Skeletal muscle tissue (tissue), 4 donors: ENCODE measurements around the gene UBR1. TPM values are rescaled to one million over a fixed set of nuclear protein-coding genes. Genes with fewer than 3 reads are reported as not detected.

ENCODE experiments used
- H3K27ac ChIP-seq: one replicate; pipeline ENCODE4 v1.7.0; 2013; ENCODE audit warnings: mild to moderate bottlenecking, low read depth, low read length, inconsistent platforms
- H3K27me3 ChIP-seq, 3 donors: one replicate each; pipeline ENCODE4 v1.7.0; 2013; ENCODE audit warnings: low read length in 3 of 3; ENCODE audit not compliant: control insufficient read depth in 3 of 3, insufficient read depth in 3 of 3
- H3K36me3 ChIP-seq, 3 donors: one replicate each; pipeline ENCODE4 v1.7.0; 2013; ENCODE audit warnings: low read length in 3 of 3; ENCODE audit not compliant: control insufficient read depth in 3 of 3, insufficient read depth in 3 of 3
- H3K4me1 ChIP-seq, 3 donors: one replicate each; pipeline ENCODE4 v1.7.0; 2013; ENCODE audit warnings: low read length in 3 of 3, mild to moderate bottlenecking in 3 of 3; ENCODE audit not compliant: control insufficient read depth in 3 of 3, insufficient read depth in 3 of 3
- H3K4me3 ChIP-seq, 3 donors: one replicate each; pipeline ENCODE4 v1.7.0; 2013; ENCODE audit warnings: low read length in 3 of 3
- H3K9ac ChIP-seq, 3 donors: one replicate each; pipeline ENCODE4 v1.7.0; 2013; ENCODE audit warnings: low read length in 3 of 3, mild to moderate bottlenecking in 3 of 3, moderate library complexity in 2 of 3, low read depth in 1 of 3
- H3K9me3 ChIP-seq, 3 donors: one replicate each; pipeline ENCODE4 v1.7.0; 2013; ENCODE audit warnings: low read length in 3 of 3; ENCODE audit not compliant: control insufficient read depth in 3 of 3
- total RNA-seq: library from RNA; depleted of rRNA; stranded (reverse); fragments of >200 nt; gene quantifications from one replicate; pipeline ENCODE4 v1.2.3, GENCODE V29; 2014
- donor health status: Osteomylitis.

The UBR1 gene
- total RNA-seq, 1 donor from 2014 or later = 45.9 TPM

DNA sequence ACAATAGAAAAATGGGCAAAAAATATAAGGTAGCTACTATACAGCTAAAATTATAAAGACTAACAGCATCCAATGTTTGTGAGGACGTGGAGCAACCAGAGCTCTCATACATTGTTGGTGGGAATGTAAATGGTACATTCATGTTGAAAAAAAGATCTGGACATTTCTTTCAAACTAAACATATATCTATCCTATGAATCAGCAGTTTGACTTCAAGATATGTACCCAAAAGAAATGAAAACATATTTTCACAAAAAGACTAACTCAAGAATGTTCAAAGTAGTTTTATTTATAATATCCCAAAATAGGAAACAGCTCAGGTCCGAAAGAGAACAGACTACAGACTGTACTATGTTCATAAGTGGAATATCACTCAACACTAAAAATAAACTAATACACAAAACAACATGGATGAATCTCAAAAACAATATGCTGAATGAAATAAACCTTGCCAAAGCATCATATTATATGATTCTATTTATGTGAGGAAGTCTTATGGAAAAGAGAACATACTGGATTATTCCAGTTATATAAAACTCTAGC is 176.5 kb downstream of the UBR1 start:
- Histone ChIP-seq H3K4me1 (no peaks in the 10 kb centered on the region), H3K27me3 (no peaks in the 10 kb centered on the region), H3K4me3 (no peak overlapping the region), H3K36me3 (no peaks in the 10 kb centered on the region), H3K9ac (peak overlapping the region in 1 of 3 donors; percentile 20), H3K27ac (no peak overlapping the region), H3K9me3 (no peaks in the 10 kb centered on the region)

DNA sequence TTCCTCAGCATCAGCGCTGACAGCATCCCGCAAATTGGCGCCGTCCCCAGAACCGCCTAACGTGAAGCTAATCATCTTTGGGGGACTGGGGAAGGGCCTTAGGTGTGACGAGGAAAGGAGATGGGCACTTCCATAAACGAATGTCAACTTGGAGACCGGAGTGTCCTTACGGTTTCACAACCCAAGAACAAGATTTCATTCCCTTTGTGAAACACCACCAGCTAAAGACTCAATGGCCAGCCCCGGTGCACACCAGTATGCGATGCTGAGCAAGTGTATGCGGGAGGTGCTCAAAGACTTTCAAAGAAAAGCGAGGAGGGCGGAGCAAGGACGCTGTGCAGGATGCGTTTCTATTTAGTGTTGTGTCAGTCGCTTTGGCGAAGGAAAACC is 184.5 kb downstream of the UBR1 start:
- H3K36me3 ChIP-seq = no peaks in the 10 kb centered on the region
- peaks cover 12 to 17% (median 16%) of the 10 kb centered on the region in 3 donors for H3K4me1 ChIP-seq
- peak overlapping the region; percentile 93 to 98 (median 95) for H3K4me3 ChIP-seq
- H3K9me3 ChIP-seq = no peaks in the 10 kb centered on the region
- H3K27me3 ChIP-seq = no peaks in the 10 kb centered on the region
- H3K9ac ChIP-seq = peak overlapping the region; percentile 82 to 90 (median 89)
- peak overlapping the region; percentile 39 for H3K27ac ChIP-seq

DNA sequence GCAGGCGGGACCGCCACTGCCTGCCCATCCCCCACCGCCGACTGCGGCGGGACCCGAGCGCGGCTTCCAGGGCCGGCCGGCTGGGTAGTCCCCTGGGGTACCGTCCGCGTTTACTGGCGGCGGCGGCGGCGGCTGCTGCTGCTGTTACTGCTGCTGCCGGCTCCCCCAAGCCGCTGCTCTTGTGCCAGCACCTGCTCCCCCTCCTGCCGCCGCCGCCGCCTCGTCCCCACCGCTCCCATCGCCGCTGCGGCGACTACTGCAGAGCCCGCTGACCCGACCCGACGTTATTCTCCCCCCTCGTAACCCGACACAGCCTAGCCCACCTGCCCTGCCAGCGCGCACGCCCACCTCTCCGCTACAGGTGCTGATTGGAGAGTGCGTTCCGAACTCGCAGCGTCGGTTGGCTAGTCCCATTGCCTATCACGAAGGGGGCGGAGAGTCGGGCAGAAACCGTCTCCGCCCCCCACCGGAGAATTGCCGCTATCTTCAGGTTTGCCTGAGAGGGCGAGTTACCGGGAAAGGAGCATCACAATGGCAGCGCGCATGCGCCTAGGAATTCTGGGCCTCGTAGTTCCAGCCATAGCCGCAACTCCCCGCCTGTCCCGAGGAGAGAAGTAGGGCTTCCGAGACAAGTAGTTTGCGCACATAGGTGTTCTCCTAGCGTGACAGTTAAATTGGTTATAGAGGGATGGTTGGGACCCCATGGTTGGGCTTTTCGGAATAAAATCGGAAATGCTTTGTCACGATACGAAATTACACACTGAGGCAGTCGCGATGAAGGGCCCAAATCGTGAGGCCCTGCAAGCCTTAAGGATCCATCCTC is 185.1 kb downstream of the UBR1 start, which contains the start of gene TTBK2:
TSS of gene TTBK2 (minus strand) at position 260 of the 823 bp plus-strand sequence. CDS start 42,161 bp downstream, outside the sequence.
- Histone ChIP-seq H3K4me3 (peak within 1 kb of the TSS; percentile 93 to 98 (median 95)), H3K36me3 (no peaks in the 10 kb centered on the region), H3K27me3 (no peaks in the 10 kb centered on the region), H3K9me3 (no peaks in the 10 kb centered on the region), H3K4me1 (peaks cover 12 to 17% (median 16%) of the 10 kb centered on the region in 3 donors), H3K9ac (peak within 1 kb of the TSS; percentile 86 to 90 (median 89)), H3K27ac (peak within 1 kb of the TSS; percentile 87)

DNA sequence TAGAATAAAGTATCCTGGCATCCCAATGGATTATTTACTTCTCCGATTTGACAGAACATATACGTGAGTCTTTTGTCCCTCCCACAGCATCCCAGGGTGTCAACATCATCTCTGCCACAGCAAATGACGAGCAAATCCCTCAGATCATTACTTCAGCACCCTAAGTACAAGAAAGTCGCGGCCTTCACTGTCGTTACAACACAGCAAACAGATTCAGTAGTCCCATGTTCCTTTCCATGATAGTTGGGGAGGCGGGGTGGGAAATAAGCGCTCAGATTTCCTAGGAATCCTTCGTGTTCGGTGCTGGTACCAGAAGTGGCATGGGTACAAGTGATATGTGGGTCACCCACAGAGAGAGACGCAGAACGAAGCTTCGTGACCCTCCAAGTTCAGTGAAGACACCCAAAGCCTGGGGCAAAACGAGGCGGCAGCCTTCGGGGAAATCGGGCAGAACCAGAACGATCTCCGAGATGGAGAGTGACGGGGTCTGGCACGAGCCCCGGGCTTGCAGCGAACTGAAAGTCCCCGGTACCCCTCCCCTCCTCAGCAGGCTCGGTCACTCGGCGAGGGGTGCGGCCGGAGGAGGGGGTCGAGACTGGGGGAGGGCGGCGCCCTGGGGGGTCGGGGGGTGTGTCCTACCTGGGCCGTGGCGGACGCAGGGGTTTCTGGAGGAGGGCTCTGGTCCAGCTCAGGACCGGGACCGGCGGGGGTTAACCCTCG is 185.9 kb downstream of the UBR1 start:
- H3K27me3 ChIP-seq = no peaks in the 10 kb centered on the region
- peaks cover 12 to 23% (median 16%) of the 10 kb centered on the region in 3 donors for H3K4me1 ChIP-seq
- H3K36me3 ChIP-seq = no peaks in the 10 kb centered on the region
- H3K27ac ChIP-seq = peak overlapping the region; percentile 87
- peak overlapping the region; percentile 93 to 98 (median 95) for H3K4me3 ChIP-seq
- H3K9me3 ChIP-seq = no peaks in the 10 kb centered on the region
- H3K9ac ChIP-seq = peak overlapping the region; percentile 79 to 90 (median 86)

DNA sequence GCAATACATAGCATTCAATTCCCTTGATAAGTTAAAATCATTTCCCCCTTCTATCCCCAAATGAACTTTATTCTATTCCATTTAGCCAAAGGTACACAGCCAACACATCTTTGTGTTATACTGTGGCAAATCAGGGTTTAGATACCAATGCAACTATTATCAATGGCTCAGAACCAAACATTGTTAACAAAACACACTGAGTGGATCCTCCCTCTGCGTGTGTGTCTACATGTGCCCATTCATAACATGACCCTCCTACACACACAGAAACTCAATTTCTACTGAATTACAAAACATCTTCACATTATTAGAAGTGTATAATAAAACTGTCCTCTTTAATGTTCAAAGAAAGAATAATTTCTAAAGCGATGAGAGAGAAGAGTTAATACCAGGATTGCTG is 186.5 kb downstream of the UBR1 start:
- Histone ChIP-seq H3K27me3 (no peaks in the 10 kb centered on the region), H3K9ac (peak overlapping the region; percentile 79 to 90 (median 86)), H3K4me3 (peak overlapping the region; percentile 93 to 98 (median 95)), H3K36me3 (no peaks in the 10 kb centered on the region), H3K4me1 (peaks cover 12 to 27% (median 16%) of the 10 kb centered on the region in 3 donors), H3K9me3 (no peaks in the 10 kb centered on the region), H3K27ac (peak overlapping the region; percentile 87)

DNA sequence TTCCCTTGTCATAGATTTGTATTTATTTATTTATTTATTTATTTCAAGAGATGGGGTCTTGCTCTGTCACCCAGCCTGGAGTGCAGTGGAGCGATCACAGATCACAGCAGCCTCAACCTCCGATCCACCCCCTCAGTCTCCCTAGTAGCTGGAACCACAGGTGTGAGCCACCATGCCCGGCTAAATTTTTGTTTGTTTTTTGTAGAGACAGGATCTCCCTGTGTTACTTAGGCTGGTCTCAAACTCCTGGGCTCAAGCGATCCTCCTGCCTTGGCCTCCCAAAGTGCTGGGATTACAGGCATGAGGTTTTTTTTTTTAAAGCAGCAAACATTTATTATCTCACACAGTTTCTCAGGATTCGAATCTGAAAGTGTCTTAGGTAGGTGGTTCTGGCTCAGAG is 187.8 kb downstream of the UBR1 start:
- Histone ChIP-seq H3K36me3 (no peaks in the 10 kb centered on the region), H3K27ac (no peak overlapping the region), H3K4me1 (peaks cover 12 to 27% (median 16%) of the 10 kb centered on the region in 3 donors), H3K4me3 (no peak overlapping the region), H3K9me3 (no peaks in the 10 kb centered on the region), H3K27me3 (no peaks in the 10 kb centered on the region), H3K9ac (peak overlapping the region in 1 of 3 donors; percentile 14)

DNA sequence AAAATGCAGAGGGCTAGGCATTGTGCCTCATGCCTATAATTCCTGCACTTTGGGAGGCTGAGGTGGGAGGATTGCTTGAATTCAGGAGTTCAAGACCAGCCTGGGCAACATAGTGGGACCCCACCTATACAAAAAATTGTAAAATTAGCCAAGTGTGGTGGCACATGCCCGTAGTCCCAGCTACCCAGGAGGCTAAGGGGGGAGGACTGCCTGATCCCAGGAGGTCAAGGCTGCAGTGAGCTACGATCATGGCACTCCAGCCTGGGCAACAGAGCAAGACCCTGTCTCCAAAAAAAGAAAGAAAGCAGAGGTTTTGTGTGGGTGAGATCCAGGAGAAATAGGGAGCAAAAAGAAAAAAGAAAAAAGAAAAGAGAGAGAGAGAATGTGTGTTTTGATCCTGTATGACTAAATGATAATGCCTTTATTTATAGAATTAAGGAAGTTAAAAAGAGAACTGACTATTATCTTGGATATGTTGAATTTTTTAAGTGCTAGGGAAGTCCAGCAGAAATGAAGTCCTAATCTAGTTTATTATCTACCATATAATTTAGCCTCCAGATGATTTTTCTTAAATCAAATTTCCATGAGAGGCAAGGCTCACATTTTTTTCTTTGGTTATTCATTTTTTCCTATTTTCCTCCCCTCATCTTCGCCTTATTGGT is 190.1 kb downstream of the UBR1 start:
- H3K36me3 ChIP-seq = no peaks in the 10 kb centered on the region
- peaks cover 8 to 18% (median 11%) of the 10 kb centered on the region in 3 donors for H3K4me1 ChIP-seq
- H3K9me3 ChIP-seq = no peaks in the 10 kb centered on the region
- H3K4me3 ChIP-seq = no peak overlapping the region
- H3K27me3 ChIP-seq = no peaks in the 10 kb centered on the region
- peak overlapping the region; percentile 37 for H3K27ac ChIP-seq
- H3K9ac ChIP-seq = no peak overlapping the region

DNA sequence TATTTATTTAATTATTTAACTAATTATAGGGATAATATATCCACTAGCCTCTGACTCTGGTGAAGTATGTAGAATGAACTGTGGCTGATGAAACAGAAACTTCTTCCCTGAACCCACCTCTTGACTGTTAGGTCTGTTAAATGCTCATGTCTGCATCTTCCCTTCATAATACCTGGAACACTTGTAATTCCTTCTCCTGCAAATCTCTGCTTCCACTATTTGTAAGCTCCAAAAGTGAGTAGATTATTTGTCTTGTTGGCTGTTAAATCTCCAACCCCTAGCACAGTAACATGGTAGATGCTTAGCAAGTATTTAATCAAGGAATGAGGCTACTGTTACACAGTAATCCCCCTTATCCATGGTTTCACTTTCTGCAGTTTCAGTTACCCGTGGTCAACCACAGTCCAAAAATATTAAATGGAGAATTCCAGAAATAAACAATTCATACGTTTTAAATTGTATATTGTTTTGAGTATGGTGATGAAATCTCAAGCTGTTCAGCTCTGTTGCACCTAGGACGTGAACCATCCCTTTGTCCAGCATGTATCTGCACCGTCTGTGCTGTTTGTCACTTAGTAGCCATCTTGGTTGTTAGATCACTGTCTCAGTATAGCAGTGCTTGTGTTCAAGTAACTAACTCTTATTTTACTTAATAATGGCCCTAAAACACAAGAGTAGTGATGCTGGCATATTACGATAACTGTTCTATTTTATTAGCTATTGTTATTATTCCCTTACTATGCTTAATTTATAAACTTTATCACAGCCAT is 190.9 kb downstream of the UBR1 start:
- no peaks in the 10 kb centered on the region for H3K9me3 ChIP-seq
- peaks cover 8 to 17% (median 9%) of the 10 kb centered on the region in 3 donors for H3K4me1 ChIP-seq
- H3K4me3 ChIP-seq = peak overlapping the region in 2 of 3 donors; percentile 4 to 15
- H3K9ac ChIP-seq = peak overlapping the region in 1 of 3 donors; percentile 21
- H3K27me3 ChIP-seq = no peaks in the 10 kb centered on the region
- no peaks in the 10 kb centered on the region for H3K36me3 ChIP-seq
- H3K27ac ChIP-seq = peak overlapping the region; percentile 37

DNA sequence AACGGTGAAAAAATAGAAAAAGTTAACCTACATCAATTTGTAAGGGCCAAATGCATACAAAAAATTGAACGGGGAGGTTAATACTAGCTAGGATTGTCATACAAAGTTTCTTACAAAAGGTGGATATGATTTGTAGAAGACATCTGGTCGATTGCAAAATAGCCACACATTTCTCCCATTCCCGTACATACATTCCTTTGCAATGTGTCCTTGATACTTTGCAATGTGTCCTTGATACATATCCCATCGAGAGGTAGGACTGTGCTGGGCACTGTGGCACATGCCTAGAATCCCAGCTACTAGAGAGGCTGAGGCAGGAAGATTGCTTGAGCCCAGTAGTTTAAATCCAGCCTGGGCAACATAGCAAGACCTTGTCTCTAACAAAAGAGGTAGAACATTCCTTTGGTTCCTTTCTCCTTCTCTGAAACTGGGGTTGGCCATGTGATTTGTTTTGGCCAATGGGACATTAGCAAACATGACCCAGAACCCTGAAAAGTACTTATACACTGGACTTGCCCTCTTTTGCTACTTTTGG is 194.7 kb downstream of the UBR1 start:
- H3K36me3 ChIP-seq = no peaks in the 10 kb centered on the region
- no peaks in the 10 kb centered on the region for H3K27me3 ChIP-seq
- H3K4me1 ChIP-seq = peaks cover 0 to 10% (median 0%) of the 10 kb centered on the region in 3 donors
- no peak overlapping the region for H3K4me3 ChIP-seq
- H3K27ac ChIP-seq = peak overlapping the region; percentile 27
- no peaks in the 10 kb centered on the region for H3K9me3 ChIP-seq
- no peak overlapping the region for H3K9ac ChIP-seq
